ENCODE data around the gene WDFY4.

The WDFY4 gene

GRCh38 chr10:48958598-48959190, 274.0 kb downstream of the WDFY4 start:
- no peak for TF ChIP-seq CTCF (conservative IDR thresholded peaks at IDR 0.05; ENCODE audit: control insufficient read depth, insufficient read depth, low read depth, low read length)
- DNase-seq (ENCODE audit: low read depth): no peak
- H3K4me3 ChIP-seq (ENCODE audit: control insufficient read depth, low read depth, low read length): no peak overlapping the region

GRCh38 chr10:48964038-48964437, 279.4 kb downstream of the WDFY4 start:
- TF ChIP-seq CTCF (conservative IDR thresholded peaks at IDR 0.05; ENCODE audit: control insufficient read depth, insufficient read depth, low read depth, low read length): no peak
- no peak overlapping the region for H3K4me3 ChIP-seq (ENCODE audit: control insufficient read depth, low read depth, low read length)

GRCh38 chr10:48965460-48965859, 280.8 kb downstream of the WDFY4 start:
- DNase-seq (ENCODE audit: low read depth): no peak
- TF ChIP-seq CTCF (conservative IDR thresholded peaks at IDR 0.05; ENCODE audit: control insufficient read depth, insufficient read depth, low read depth, low read length): no peak
- H3K4me3 ChIP-seq (ENCODE audit: control insufficient read depth, low read depth, low read length): no peak overlapping the region

More at GRCh38 chr10:48964038-48964437, 279.4 kb downstream of the WDFY4 start:
- DNase-seq (ENCODE audit: low read depth): no peak

- no peak for TF ChIP-seq CTCF (conservative IDR thresholded peaks at IDR 0.05; ENCODE audit: control insufficient read depth, insufficient read depth, low read depth, low read length)
- no peak for DNase-seq (ENCODE audit: low read depth)
- H3K4me3 ChIP-seq (ENCODE audit: control insufficient read depth, low read depth, low read length): no peak overlapping the region
Observed at GRCh38 chr10:48968036-48968435, 283.4 kb downstream of the WDFY4 start.

- no peak for DNase-seq (ENCODE audit: low read depth)
- TF ChIP-seq CTCF (conservative IDR thresholded peaks at IDR 0.05; ENCODE audit: control insufficient read depth, insufficient read depth, low read depth, low read length): no peak
- no peak overlapping the region for H3K4me3 ChIP-seq (ENCODE audit: control insufficient read depth, low read depth, low read length)
Observed at GRCh38 chr10:48970046-48970445, 285.4 kb downstream of the WDFY4 start.

GRCh38 chr10:48970654-48971053, 286.0 kb downstream of the WDFY4 start:
- no peak overlapping the region for H3K4me3 ChIP-seq (ENCODE audit: control insufficient read depth, low read depth, low read length)
- DNase-seq (ENCODE audit: low read depth): no peak
- TF ChIP-seq CTCF (conservative IDR thresholded peaks at IDR 0.05; ENCODE audit: control insufficient read depth, insufficient read depth, low read depth, low read length): no peak

- no peak overlapping the region for H3K4me3 ChIP-seq (ENCODE audit: control insufficient read depth, low read depth, low read length)
- no peak for TF ChIP-seq CTCF (conservative IDR thresholded peaks at IDR 0.05; ENCODE audit: control insufficient read depth, insufficient read depth, low read depth, low read length)
- DNase-seq (ENCODE audit: low read depth): peak; percentile 6
Observed at GRCh38 chr10:48973065-48973464, 288.4 kb downstream of the WDFY4 start.

All from fibroblast of mammary gland (primary cell).